HG03558 (cell line): ENCODE measurements around the gene TTC9B.

ENCODE experiments used
- ATAC-seq: cut with Tn5 transposase; IDR thresholded peaks from one replicate; pipeline ENCODE4 v1.9.1; 2021; ENCODE audit warnings: moderate number of reproducible peaks; ENCODE audit not compliant: unreplicated experiment; ENCODE audit errors: extremely low read depth

The TTC9B gene

GRCh38 chr19:40249781-40250180, 31.6 kb upstream of the TTC9B start:
- no peak for ATAC-seq

GRCh38 chr19:40249201-40249600, 31.0 kb upstream of the TTC9B start:
- ATAC-seq, result no peak

DNA sequence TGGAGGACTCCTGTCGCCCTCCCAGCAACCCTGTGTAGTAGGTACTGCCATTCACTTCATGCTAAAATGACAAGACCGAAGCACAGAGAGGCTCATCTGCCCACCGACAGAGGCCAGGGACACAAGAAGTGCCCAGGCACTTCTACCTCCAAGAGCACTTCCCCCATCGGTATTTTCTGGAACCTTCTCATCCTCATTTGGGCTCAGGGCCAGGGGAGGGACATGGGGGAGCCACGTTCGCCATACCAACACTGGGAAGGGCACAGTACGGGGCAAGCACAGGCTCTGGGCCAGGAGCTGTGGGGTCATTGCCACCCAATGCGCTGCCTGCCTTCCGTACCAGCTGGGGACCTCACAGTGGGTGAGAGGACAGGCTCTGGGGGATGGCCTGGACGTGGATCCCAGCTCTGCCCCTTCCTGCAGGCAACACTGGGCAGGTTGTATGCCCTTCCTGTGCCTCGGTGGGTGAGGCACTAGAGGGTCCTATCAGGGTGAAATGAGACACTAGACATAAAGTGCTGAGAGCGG, 29.6 kb upstream of the TTC9B start:
- no peak for ATAC-seq

GRCh38 chr19:40247178-40247577, 29.0 kb upstream of the TTC9B start:
- ATAC-seq, result no peak

GRCh38 chr19:40246292-40247073, 28.3 kb upstream of the TTC9B start:
- no peak for ATAC-seq

DNA sequence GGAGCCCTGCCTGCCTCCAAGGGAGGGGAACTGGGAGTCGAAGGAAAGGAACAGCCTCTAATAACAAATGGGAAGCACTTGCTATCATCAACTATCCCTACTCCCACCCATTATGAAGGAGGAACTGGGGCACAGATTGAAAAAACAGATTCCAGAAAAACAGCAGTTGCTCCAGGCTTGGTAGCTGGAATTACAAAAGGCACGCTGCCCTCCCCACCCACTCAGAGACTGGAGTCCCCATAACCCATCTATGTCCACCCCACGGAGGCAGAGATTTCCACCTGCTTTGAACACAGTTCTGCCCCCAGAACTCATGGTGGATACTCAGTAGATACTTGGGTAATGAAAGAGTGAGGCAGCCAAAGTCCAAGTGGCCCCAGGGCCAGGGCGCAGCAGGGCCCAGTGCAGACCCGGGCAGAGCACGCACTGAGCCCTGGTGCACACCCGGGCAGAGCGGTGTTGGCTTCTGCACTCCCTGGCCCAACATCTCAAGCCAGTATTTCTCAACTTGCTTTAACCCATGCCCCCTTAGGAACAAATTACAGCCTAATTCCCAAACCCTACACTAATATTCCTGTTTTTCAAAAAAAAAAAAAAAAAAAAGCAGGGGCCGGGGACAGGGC, 27.4 kb upstream of the TTC9B start:
- no peak for ATAC-seq

- no peak for ATAC-seq
Measured at GRCh38 chr19:40244579-40245317, 26.6 kb upstream of the TTC9B start.

DNA sequence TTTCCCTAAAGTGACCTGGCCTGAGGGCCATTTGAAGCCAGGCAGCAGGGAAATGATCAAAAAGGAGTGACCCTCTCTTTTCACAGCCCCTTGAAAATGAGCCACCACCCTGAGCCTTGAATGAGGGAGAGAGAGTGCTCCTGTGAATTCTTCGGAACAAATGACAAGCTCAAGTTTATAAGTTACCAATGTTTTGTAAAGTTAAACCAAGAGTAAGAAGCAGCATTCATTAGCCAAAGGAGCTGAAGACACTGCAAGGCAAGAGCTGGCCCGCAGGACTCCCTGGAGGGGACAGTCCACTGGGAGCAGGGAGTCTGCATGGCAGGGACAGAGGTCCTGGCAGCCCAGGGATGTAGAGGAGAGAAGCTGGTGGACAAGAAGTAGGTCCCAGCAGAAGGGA, 25.0 kb upstream of the TTC9B start:
- no peak for ATAC-seq

- no peak for ATAC-seq
Measured at GRCh38 chr19:40242480-40242879, 24.3 kb upstream of the TTC9B start.

DNA sequence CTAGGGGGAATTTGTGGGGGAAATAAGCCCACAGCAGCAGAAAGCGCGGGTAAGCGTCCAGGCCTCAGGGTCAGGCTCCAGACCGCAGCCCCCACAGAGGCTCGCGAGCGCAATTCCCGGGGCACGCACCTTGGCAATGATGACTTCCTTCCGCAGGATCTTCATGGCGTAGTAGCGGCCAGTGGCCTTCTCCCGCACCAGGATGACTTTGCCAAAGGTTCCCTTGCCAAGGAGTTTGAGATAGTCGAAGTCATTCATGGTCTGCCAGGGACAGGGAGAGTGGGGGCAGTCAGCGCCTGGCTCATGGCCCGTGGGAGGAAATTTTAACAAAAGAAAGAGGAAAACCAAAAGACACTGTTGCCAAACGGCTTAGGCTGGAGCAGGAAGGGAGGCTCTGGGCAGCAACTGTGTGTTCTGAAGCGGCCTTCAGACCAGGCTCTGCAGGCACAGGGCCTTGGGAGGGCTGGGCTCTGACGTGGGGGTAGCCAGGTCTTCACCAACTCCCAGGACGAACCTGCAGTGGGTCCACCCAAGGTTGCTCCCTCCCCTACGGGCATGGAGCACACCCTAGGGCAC, 23.7 kb upstream of the TTC9B start:
- no peak for ATAC-seq

DNA sequence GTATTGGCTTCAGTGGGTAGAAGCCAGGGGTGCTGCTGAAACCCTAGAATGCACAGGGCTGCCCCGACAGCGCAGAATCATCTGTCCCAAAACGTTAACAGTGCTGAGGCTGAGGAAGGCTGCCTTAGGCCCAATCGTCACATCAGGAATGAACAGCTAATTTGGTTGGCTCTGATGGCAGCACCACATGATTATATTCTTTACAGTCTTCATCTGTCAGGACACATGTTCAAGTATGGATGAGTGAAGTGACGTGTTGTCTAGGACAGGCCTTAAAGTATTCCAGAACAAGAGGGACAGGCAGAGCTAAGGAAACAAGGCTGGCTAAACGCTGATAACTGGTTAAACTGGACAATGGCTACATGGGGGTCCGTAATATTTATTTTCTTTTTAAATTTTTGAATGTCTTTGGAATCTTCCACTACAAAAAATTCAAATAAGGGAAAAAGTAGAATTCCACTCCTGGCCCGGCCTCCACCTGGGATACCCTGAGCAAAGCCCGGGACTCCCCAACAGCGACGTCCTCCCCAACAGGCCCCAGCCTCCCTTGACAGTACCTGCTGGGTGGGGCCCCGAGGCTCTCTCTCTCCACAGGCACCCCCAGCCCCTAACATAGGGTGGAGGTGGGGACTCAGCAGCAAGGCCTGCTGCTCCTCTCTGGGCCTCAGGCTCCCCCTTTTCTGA, 23.1 kb upstream of the TTC9B start:
- ATAC-seq, result no peak

DNA sequence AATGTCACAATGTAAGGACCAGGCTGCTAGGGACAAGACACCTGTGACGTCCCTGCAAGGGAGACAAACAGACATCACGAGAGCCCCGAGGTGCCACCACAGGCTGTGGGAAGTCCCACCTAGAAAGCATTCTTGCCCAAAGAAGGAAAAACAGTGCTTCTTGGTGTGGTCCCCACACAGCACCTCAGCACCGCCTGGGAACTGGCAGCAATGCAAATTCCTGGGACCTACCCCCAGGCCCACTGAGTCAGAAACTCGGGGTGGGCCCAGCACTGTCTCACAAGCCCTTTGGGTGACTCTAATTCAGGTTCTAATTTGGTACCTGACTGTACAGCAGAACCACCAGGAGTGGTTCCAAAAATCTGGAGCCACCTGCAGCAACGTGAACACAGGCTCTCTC, 22.1 kb upstream of the TTC9B start:
- no peak for ATAC-seq

DNA sequence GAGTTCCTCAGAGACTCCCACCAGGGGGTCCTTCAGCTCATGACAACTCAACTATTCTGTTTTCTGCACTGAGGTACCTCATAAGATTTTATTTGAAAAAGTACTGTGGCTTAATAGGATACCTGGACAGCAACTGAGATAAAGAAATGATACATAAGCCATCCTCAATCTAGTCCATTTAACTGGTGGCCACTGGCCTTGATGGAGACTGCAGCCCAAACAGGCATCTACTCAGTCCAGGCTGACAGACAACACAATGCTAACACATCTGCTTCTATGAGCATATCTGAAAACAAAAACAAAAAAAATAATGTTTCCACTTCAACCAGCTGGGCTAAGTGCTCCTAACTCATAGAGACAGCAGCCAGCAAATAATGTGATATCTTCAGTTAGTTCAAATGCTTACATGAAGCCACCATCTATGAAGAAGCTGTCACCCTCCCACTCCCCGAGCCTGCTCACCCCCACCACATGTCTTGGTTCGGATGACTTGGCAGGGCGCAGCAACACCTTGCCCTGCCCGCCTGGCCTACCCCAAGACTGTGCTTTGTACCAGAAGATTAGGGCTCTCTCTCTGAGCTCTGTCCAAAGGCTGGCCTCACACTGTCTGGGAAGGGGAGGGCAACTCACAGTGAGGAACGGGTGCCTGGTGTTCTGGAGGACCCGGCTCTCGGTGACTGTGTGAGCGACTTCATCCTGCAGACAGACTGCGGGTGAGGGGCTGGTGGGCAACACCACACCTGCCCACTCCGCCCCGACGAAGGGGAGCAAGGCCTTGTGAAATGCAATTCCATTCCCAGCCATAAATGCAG, 21.4 kb upstream of the TTC9B start:
- no peak for ATAC-seq

DNA sequence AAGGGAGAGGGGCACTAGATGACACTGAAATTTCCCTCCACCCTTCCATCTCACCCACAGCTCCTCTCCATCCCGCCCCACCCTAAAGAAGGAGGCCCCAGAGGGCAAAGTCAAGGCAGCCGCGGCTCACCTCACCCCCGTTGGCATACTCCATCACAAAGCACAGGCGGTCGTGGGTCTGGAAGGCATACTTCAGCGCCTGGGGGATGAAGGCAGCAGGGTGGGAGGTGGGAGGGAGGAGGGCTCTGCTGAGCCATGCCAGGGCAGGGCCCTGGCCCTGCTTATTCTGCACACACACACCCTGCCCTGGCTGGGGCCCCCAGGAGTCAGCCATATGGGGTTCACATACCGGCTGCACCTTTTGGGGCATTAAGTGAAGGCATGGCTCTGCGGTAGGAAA, 20.6 kb upstream of the TTC9B start:
- no peak for ATAC-seq

GRCh38 chr19:40237791-40238190, 19.6 kb upstream of the TTC9B start:
- ATAC-seq, result no peak

- ATAC-seq, result no peak
Measured at GRCh38 chr19:40236366-40236765, 18.2 kb upstream of the TTC9B start.

- ATAC-seq, result no peak
Measured at GRCh38 chr19:40236026-40236355, 17.8 kb upstream of the TTC9B start.

GRCh38 chr19:40235238-40236025, 17.2 kb upstream of the TTC9B start:
- no peak for ATAC-seq
